SIG-M5 treated with dmso at 0.1 percent for 504 hours (cell line): Measurements from ENCODE around the gene ELFN1.

Experiments
- DNase-seq: peaks from one replicate; lab custom pipeline; 2025; ENCODE audit not compliant: unreplicated experiment; lab: John Stamatoyannopoulos, UW

Gene ELFN1

DNA sequence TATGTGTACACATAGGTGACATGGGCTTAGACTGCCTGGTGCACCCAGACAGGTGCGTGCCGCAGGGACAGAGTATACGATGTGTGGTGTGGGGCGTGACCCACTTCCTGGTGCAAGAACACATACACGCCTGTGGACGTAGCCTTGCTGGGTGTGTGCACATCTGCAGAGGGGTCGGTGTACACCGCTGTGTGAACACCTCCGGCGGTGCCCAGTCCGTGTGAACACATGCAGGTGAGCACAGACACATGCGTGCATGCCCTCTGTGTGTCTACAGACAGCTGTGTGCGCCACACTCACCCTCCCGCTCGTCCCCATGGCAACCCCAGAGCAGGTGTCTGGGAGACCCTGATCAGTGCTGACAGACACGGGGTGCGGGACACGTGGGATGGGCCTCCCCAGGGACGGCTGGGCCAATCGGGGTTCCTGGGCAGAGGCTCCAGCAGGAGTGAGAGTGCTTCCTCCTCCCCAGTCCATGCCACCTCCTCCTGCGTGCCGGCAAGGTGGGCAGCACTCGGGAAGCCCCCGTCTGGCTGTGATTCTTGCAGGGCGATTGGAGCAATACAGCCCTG is 23.4 kb downstream of the ELFN1 start:
- DNase-seq = no peak

DNA sequence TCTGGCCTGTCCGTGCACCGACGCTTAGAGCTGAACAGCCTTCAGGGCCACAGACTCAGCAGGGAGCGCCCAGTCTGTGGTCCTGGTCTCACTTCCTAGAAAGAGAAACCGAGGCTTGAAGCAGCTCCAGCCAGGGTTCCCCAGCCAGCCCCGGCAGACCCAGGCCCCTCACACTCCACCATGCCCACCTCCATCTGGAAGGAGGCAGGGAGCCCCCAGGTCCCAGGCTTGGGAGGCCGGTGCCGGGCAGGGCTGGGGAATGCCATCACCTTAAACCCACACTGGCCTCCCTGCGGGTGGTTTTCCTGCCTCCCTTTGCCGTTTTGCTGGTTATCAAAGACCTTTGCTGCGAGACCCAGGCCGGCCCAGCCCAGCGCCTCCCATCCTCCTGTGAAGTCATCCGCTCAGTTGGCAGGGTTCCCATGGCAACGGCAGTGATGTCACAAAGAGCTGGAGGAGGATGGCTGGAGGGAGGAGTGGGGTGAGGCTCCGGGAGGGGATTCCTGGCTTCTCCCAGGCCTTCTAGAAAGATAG is 24.0 kb downstream of the ELFN1 start:
- DNase-seq = no peak

DNA sequence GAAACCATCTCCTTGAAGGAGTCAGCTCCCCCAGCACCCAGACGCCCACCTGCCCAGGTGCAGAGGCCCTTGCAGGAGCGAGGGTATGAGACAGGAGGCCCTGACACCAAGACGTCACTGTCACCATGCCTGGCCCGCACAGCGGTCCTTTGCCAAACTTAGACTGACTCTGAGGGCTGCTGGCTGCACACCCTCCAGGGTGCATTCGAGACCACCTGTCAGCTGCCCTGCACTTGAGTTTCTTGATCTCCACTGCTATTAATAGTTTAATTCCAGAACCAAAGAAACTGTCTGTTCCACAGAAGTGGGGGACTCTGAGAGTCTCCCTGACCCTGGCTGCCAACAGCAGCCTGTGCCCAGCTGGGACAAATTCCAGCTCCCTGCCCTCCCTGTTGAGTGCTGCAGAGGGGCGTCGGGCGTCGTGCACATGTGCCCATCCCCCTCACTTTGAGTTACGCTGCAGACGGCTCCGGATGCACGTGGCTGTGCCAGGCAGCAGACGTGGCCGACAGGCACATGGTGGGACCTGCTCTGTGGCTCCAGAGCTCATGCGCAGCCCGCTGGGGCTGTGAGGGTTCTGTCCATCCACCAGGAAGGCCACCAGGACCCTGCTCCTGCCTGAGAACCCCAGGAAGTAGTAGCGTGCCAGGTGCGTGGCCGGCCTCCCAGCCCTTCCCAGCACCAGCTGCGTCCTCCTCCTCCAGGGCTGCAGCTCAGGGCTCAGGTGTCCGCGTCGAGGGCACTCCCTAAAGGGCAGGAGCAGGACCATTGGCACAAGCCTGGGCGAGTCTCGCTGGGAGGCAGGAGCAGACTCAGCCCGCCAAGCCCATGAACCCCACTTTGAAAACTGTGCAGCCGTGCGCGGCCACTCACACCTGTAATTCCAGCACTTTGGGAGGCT is 24.8 kb downstream of the ELFN1 start:
- DNase-seq = no peak

DNA sequence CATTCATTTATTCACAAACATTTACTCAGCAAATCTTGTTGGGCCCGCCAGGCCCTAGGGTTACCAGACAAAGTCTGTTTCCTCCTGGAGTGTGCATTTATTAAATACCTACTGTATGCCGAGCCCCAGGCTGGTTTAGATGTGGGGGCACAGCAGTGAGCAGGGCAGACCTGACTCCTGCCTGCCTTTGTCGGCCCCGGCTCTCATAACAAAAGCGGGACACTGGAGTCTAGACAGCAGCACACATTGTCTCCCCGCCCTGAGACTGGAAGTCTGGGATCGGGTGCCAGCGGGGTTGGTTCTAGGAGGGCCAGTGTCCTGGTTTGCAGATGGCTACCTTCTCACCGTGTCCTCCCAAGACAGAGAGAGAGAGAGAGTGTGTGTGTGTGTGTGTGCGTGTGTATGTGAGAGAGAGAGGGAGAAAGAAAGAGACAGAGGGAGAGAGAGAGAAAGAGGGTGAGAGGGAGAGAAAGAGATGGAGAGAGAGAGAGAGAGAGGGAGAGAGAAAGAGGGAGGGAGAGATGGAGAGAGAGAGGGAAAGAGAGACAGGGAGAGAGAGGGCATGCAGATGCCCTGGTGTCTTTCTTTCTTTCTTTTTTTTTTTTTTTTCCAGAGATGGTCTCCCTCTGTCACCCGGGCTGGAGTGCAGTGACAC is 25.9 kb downstream of the ELFN1 start:
- DNase-seq = no peak

DNA sequence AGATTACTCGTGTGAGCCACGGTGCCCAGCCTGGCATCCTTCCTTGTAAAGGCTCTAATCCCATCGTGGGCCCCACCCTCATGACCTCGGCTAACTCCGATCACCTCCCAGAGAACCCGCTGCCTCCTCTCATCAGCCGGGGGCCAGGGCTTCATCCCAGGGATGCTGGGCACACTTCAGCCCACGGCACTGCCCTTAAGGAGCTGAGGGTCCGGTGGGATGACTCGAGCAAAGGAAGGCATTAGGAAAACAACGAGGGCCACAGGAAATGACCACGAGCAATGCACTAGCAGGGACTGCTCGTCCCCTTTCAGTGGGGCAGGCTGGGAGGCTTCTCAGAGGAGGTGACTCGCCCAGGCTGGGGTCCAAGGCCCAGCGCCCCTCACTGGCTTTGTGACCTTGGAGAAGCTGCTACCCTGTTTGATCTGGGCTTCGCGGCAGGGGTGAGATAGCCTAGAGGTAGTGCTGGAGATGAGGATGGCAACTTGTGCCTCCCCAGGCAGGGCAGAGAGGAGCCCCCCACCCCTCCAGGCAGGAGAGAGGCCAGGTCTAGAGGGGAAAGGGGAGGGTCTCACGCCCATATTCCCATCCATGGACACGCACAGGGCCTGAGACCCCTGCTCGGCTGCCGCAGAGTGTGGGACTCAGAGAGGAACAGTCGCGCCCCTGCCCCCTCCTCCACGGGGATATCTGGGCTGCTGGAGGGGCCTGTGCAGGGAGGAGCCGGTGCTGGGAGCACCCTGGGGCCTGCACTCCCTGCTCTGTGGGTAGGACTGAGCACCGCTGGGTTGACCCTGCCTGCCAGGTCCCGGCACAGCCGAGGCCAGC is 26.8 kb downstream of the ELFN1 start:
- no peak for DNase-seq

DNA sequence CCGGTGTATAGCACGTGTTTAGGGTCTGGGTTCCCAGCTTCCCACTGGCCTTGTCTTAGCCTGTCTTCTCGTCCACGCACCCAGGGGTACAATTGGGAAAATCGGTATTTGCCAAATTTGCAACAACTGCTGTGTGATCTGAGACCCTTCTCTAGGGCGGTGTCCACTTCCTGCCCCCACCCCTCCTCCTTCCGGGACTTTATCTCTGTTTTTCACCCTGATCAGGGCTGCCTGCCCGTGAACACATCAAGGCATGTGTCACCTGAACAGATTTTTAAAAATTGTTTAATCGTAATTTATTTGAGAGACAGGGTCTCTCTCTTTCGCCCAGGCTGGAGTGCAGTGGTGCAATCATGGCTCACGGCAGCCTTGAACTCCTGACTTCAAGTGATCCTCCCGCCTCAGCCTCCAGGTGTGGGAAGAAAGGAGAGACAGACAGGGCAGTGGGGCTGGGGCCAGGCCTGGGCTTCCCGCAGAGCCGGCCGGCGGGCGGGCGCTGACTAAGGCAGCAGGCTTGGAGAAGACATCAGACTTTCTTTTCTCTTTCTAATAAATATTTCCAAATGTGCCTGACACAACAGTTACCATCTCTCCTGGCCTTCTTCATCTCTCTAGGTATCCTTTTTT is 27.5 kb downstream of the ELFN1 start:
- DNase-seq = no peak

DNA sequence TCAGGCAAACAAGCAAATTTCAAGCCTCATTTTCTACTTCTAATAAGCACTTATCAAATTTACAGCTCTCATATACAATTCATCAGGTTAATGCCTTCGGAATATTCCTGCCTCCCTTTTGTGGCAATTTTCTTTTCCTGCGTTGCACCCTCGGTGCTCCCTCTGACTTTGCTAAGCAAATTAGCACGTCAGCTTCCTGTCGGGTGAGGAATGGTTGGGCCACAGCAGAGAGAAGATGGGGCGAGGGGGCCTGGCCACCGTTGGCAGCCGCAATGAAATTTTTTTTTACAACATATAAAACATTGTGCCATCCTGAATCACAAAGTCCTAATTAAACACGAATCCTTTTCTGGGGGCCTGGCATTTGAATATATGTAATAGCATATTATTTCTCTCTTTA is 28.1 kb downstream of the ELFN1 start:
- no peak for DNase-seq

DNA sequence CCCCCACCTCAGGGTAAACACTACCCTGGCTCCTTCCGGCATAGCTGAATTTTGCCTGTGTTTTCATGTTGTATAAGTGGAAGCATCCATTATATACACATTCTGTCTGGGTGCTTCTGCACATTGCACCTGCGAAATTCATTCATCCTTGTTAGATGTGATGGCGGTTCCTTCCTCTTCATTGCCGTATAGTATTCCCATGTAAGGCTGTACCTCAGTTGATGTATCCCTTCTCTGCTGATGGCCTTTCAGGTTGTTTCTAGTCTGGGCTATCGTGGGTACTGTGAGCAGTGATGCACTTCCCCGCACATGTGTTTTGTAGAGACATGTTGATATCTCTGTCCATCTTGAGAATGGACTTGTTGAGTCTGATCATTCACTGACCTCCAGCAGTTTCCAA is 28.9 kb downstream of the ELFN1 start:
- no peak for DNase-seq

DNA sequence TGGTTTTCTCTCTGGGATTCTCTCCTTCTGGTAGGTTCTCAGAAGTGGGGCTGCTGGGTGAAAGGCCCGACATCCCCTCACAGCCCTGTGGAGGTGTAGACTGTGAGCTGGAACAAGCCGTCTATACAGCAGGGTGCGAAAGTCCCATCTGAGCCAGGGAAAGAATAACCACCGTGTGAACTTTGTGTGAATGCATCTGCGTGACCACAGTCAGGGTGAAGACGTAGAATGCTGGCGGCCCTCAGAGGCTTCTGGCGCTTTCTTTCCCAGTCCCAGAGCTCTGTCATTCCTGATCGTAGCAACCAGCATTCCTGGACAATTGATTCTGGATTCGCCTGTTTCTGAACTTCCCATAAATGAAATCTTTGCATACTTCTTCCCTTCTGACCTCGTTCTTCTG is 30.0 kb downstream of the ELFN1 start:
- DNase-seq = no peak

DNA sequence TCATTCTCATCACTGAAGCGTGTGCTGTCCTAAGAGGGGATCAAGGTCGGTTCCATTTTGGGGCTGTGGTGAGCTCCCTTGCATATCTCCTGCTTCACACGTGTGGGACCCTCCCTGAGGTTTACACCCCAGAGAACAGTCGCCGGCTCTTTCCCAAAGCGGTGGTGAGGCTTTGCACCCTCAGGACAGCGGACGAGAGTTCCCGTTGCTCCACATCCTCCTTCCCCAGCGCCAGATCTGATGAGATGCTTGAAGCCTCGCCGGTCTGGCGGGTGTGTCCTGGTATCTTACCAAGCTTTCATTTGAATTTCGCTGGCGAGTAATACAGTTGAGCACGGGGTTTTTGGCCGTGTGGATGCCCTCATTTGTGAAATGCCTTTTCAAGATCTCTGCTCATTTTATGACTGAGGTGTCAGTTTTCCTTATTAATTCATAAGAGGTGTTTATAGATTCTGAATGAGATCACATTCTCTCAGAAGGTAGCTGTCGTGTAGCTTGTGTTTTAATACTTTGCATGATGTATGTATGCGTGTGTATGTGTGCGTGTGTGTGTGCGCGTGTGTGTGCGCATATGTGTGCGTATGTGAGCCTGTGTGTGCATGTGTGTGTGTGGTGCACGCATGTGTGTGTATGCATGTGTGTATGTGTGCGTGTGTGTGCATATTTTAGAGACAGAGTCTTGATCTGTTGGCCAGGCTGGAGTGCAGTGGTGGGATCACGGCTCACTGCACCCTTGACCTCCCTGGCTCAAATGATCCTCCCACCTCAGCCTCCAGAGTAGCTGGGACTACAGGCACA is 30.7 kb downstream of the ELFN1 start:
- DNase-seq = no peak

DNA sequence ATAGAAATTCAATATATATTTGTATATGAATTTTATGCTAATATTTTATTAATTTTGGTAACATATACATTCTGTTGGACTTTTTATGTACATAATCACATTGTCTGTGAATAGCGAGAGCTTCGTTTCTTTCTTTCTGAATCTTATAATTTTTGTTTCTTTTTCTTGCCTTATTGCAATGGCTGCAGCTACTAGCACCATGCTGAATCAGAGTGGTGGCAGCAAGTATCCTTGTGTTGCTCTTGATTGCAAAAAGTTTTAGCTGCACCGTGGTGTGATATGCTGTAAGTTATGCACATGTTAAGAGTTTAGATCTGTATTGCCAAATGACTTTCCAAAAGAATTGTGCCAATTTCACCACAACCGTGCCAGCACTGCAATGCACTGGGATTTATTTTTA is 32.6 kb downstream of the ELFN1 start:
- no peak for DNase-seq

DNA sequence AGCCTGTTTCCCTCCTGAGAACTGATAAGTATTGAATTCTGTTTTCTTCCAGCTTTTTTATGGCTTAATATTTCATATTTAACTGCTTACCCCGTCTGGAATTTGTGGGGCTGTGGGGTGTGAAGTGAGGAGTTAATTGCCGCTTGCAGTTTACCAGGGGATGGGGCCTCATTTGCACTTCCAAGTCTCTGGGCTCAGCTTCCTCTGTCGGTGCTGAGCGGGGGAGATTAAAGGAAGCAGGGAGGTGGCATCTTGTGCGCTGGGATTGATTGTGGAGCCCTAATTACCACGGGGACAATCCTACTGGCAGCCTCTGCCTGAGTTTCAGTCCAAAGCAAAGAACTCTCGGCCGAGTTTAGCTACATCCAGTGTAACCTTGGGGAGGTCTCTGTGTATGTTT is 33.4 kb downstream of the ELFN1 start:
- no peak for DNase-seq

DNA sequence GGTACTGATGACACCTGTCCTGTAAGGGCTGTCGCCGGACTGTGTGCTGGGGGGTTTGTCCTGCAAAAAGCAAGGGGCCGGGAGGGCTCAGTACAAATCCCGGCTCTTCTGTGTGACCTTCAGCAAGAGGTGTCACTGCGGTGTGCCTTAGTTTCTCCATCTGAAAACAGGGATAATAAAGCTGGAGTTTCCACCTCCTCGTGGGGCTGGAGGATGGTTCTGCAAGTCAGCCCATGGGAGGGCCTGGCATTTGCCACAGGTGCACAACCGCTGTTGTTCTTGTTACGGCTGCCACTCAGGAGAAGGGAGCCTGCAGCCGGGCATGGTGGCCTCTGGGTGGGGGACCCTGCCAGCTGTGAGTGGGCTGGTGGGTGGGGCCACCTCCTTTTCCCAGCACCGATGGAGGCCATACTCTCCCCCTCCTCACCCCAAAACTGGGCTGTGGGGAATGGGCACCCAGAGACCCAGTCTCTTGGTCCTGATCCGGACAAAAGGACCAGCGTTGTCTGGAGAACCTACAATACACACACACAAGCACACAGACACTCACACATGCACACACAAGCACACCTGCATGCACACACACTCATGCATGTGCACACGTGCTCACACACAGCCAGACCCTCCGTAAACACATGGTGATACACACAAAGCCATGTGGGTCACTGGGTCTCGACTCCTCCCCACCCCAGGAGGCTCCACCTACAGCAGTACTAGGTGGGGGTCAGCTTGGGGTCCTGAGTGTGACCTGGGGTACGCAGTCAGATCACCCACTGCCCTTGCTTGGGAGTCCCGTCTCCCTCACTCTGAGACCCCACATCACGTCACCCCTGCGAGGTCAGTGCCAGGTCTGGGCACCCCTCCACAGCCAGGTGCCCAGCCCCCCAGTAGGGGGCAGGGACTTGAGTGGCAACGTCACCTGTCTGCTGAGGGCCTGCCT is 34.1 kb downstream of the ELFN1 start:
- DNase-seq = no peak

DNA sequence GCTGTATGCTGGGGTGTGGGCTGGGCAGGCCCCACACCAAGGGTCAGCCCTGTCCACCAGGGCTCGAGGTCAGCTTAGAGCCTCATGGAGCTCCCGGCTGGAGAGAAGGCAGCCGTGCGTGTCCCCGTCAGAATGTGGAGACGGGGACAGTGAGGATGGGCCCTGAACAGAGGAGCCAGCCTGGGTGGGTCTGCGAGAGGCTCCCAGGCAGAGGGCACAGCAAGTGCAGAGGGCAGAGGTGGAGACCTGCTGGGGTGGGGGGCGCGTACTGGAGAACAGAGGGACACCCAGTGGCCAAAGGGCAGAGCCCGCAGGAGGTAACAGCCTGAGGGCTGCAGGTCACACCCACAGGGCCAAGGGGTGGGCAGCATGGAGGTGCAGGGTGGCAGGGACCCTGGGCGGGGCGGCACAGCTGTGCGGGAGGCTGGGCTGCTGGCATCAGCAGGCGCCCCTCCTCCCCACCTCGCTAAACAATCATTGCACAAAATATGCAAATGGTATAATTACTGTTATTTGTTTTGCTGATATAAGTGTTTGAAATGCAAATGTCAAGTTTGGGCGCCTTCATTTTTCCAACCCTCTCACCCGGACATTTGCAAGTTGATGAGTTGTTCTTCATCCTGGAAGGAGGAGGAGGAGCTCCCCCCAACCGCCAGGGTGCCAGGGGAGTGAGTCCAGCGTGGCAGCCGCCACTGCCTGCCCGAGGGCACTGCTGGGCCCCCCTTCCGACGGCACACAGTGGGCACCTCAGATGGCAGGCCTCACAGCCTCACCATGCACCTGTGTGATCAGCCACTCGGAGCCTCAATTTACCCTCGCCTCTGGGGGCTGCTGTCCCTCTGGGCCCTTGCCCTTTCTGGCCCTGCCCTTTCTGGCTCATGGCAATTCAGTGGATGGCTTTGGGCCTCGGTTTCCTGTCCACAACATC is 35.0 kb downstream of the ELFN1 start:
- no peak for DNase-seq

DNA sequence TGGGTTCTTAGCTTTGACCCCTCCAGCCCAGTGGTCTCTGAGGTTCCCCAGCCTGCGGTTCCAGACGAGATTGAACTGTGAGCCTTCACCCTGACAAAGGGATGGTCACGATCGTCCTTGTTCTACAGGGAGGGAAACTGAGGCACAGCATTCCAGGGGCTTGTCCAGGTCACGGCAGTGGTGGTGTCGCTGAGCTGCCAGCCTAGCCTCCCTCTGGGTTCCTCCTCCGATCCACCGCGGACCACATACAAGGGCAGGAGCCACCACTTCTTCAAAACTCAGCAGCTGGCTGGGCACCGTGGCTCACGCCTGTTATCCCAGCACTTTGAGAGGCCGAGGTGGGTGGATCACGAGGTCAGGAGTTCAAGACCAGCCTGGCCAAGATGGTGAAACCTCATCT is 35.8 kb downstream of the ELFN1 start:
- DNase-seq = no peak

DNA sequence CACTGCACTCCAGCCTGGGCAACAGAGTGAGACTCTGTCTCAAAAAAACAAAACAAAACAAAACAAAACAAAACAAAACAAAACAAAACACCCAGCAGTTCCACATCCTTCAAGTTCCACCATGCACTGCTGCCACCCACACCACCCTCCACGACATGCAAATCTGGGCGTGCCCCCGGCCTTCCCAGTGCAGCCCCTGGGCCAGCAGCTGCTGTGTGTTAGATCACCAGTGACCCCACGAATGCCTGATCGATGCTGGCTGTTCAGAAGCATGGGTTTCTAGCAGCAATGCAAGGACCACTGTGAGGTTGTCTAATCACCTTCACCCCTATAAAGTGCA is 36.3 kb downstream of the ELFN1 start:
- DNase-seq = no peak

DNA sequence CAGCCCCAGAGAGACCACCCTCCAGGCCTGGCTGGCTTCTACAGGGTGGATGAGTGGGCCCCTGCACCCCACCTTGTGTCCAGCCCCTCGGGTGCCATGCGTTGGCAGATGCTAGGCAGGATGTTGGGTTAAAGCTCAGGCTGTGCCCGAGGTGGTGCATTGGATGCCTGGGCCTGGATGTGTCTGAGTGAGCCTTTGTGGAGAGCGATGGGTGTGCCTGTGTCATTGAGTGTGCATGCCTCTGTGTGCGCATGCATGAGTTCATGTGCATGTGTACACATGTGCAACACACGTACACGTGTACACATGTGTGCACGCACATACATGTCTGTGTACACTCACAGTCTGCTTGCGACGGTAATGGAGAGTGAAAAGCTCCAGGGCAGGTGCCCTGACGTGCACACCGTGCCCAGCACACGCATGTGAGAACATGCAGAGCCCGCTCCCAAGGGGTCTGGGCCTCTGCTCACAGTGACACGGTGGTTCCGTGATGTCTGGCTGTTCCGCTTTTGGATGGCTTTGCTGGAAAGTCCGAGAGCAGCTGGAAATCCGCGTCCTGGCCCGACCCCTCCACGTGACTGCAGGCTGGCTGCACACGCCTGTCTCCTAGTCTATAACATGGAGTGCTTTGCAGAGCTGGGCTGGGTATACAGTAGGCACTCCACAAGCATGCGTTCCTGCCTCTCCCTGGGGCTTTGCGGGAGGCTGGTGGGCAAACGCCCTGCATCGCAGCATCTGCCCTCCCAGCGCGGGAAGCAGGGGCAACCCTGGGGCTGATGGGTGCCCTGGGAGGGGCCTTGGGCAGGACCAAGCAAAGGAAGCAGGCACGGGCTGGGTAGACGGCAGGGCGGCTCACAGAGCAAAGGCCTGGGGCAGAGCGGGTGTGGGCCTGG is 36.9 kb downstream of the ELFN1 start:
- no peak for DNase-seq
